NOMO-1 treated with dmso at 0.1 percent for 144 hours (cell line): ENCODE data around the gene ANK3.

Experiments
- DNase-seq: peaks from one replicate; lab custom pipeline; 2025; ENCODE audit not compliant: unreplicated experiment; lab: John Stamatoyannopoulos, UW

The ANK3 gene

DNA sequence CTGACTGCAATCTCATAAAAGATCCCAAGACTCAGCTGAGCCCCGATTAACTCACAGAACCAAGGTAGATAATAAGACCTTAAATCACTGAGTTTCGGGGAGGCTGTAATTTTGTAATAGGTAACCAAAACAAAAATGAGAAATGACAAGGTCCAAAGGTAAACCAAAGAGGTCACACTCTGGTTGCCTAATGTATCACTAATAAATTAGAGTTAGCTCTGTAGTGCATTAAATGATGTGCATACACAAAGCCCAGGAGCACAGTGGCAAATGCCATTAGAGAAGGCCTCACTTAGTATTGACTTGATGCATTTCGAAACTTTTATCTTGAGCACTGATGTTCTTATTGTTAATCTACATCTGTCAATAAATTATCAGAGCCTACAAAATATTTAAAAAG, 245.6 kb downstream of the ANK3 start:
- DNase-seq: no peak

DNA sequence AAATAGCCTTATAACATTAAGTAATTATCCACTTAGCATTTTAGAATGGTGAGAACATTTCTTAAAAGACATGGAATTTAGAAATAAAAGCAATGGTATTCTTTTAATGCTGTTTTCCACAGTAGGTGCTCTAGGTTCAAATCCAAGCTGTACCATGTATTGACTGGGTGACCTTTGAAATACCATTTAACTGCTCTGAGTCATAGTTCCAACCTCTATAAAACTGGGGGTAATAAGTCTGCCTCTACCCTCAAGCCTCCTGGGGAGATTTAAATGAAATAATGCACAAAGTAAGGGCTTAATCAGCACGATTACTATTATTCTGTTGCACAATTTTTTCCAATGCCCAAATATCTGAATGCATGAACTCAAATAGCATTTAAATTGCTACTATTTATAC, 246.9 kb downstream of the ANK3 start:
- no peak for DNase-seq

DNA sequence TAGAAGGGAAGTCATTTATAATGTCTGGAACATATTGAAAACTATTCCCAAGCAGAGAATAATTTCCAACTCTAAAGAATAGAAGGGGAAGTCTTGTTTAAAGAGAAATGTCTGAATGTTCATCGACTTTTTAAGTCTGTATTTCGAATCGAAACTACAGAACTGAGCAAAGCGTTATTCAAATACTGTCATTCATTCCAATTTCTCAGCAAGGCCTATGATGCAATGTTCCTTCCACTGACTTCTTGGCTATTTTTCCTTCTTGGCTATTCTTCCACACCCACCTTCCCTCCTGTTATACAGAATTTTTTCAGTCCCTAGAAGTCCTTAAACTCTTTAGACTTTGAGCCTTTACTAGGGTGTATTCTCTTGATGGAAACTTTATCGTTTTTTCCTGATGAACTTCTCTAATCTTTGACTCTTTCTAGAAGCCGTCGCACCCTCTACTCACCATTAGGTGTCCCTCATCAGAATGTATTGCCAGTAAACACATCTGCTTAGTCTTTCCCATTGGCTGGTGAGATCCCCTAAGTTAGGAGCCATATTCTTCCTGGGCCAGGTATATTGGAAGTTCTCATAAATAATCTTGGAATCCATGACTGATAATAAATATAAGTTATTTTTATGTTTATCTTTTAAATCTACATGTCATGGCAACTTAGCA, 247.6 kb downstream of the ANK3 start:
- DNase-seq: no peak

DNA sequence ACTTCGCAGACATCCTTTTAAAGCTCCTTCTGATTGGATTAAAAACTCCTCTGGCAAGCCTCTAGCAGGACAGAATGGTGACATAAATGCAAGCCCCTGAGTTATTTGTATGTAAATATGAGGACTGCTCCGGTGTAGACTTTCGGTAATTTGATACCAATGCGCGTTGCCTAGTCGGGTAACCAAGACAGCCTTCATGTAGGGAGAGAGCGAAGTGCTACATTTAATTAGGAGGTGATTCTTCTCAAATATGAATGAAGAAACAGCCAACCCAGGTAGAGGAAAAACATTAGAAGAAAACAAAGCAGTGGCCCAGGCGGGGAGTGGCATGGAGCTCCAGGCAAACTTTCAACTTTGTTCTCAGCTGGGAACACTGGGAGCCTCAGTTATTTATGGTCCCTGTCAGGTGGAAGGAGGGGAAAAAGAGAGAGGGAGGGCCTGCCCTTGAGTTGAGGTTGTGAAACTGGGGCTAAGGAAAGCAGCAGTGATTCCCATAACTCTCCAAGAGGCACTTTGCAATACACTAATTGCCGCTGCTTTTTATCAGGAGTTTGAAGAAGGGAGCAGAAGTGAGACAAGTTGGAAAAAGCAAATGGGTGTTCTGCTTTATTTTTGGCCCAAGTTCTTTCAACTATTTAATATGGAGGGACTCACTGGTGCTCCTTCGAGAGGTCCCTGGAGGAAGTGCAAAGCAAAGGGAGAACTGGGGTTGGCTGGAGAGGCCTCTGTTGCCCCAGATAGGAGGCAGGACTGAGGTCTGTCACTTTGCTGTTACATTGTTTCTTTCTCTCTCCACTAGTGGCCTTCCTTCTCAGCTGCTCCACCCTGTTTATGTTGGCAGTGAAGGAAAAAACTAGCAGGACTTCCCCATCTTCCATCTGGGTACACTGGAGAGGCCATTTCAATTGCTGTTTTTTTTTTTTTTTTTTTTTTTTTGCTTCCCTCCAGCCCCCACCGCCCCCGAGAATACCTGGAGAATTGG, 248.7 kb downstream of the ANK3 start:
- no peak for DNase-seq

DNA sequence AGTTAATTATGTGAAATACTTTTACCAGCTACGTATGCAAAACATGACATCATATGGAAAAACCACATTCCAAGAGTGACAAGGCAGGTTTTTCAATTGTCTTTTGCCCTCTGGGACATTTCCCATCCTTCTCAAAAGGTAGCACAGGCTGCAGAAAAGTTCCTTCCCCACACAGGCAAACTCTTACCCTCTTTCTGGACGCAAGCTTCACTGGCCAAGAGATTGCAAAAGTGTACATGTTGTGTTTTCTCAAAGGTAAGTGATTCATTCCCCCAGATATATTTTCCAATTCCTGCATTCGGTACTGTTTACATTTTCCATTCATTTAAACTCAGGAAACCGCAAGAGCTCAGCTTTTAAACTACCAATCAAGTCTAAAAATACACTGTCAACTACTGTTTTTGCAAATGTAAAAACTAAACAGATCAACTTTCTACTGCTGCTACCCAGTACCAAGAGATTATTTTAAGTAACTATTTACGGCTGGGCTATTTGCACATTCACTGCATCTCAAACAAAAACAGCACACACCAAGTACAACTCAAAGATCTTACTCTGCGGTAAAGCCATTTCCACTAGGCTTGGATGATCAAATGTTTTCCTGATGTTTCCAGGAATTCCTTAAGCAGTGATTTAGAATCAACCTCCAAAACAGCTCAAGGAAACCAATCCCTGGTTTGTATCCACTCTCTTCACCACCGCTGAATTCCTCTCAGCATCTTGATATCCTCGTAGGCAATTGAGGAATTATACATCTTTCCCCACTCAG, 249.7 kb downstream of the ANK3 start:
- no peak for DNase-seq

DNA sequence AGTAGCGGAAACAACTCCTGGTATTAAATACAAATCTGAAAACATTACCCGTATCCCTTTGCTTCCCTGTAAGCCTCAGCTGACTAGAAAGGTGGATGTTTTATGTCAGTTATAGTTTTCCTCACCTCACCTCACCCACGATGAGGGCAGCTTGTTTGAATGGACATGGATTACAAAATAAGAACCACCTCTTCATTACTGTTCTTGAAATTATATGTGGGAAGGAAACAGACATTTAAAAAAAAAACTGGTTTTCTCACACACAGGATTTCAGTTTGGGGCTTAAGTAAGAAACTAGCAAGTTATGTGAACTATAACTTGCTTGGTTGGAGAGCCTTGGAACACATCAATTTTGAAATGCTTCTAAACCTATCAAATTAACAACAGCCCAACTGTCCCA, 250.4 kb downstream of the ANK3 start:
- no peak for DNase-seq

DNA sequence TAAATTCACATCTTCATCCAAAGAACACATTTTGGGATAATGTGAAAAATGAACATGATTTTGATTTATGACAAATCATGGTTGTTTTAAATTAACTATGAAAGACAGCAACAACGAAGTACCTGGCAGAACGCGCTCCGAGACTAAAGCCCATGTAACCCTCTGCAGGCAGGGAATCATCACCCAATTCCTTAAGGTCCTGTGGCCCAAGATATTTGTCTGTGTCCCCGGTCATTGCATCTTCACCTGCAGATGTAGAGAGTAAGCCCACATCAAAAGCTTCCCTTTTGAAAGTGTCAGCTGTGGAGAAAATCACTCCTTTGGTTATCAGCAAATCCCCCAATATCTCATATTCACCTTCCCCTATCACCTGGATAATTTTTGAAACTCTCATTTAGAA, 250.8 kb downstream of the ANK3 start:
- DNase-seq: no peak

DNA sequence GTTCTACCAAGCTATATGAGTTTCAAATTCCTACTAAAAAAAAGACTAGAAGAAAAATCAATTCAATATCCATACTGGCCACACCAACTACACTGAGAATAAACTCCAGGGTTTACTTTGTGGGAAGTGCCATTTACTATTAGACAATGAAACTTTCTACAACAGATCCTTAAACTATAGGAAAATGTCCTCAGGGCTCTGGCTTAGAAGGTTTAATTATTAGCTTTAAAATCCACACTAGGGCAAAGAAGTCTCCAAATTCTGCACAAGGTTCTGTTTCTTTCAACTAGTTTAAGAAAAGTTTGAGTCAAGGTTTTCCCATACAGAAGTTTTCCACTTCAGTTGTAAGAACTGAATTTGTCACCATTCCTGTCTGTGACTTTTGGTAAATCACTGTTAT, 251.6 kb downstream of the ANK3 start:
- DNase-seq: no peak

DNA sequence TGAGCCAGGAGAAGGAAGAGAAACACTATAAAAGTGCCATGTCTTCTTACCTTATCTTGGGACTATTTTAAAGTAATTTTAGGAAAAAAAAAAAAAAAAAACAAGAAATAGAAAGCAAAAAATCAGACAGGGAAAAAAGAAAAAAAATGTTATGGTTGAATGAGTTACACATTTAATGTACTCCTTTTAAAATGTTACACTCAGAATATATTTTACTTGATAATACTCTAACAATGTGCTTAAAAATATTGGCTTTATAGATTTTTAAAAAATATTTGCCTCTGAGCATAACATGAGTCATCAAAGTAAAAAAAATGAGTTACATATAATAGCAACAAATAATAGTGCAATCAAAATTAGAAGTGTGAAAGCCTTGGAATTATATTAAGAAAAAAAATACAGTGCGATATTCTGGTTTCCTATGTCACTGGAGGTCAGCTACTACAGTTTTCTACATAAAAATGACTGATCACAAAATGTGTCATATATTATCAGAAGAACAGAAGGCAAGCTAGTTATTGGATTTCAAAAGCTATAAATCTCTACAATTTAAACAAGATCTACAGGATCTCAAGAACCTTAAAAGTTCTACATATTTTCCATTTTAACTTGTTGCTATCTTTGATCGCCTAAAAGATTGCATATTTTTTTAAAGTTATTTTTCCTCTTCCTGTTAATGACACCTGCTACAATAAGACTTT, 252.2 kb downstream of the ANK3 start:
- DNase-seq: no peak

DNA sequence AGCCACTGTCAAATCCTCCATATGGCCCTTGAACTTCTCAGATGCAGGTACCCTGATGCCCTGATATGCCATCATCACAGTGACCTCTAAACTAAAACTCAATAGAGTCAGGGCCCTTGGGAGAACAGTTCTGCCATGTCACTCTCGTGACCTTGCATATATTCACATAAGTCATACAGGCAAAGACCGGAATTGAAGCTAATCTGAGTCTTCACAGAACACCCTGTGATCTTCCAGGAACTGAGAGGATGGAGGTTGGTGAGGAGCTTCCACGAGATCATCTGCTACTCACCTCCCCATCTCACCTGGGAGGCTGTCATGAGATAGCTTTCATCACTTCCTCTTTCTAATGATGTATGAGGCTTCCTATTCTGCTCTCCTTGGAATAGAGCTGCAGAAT, 254.7 kb downstream of the ANK3 start:
- no peak for DNase-seq

DNA sequence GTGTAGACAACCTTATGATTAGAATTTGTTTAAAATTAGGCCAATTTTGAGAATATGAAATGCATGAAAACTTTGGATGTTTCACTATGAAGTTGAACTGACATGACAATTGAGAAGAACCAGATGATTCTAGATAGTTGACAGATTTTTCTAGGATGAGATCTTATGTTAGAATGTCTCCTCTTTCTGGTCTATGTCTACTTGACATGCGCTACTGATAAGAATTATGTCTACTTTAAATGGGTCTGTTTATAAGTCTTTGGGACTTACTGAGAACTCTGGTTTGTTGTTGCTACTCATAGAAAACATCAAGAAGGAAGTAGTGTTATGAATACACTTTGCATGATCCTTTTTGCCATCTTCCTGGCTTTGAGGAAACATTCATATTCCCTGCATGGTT, 255.1 kb downstream of the ANK3 start:
- no peak for DNase-seq

DNA sequence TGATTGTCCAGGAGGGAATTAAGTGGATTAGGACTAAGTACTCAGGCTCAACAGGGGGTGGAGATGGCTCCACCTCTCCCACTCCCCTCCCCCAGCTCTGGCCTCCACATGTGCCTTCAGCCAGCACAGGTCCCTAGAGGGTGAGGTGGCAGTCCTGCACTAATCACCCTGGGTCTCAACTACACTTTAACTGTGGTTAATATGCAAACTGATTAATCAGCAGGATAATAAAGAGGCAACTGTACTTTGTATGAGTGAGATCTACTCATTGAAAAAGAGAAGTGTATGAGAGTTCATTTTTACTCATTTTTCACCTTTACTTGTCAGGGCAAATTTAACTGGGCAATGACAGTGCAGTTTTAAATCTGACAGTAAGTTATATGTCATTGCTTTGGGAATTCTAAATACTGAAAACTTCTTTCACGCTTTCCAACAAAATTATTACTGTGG, 259.5 kb downstream of the ANK3 start:
- DNase-seq: no peak

DNA sequence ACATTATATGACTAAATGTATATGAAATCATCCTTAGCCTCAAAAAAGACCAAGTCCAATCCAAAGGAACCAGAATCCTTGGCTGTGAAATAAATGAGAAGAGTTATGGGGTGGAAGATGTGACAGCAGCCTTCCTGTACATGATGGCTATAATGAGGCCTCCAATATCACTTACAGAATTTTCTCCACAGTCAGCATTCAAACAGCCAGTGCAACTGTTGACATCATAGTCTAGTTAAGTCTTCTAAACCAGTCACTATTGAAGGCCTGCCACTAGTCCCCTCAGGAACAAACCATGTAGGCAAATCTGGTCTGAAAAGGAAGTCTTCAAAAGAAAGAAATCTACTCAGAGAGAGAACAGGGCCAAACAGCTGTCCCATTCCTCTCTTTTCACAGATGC, 263.8 kb downstream of the ANK3 start:
- DNase-seq: no peak

DNA sequence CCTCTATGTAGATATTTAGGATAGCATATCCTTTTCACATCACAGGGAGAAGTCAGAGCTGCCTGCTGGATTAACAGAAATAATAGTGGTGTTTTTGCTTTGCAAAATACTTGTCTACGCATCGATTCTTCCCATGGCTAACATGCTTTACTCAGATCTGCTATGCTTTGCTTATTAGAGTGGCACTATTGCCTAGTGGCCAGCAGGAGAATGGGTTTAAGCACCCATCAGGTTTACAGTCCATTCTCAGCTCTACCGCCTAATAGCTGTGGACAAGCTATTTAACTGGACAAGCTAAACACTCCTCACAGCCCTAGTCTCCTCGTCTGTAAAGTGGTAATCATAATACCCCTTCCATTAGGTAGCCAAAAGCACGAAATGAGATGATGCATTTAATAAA, 265.1 kb downstream of the ANK3 start:
- DNase-seq: no peak

DNA sequence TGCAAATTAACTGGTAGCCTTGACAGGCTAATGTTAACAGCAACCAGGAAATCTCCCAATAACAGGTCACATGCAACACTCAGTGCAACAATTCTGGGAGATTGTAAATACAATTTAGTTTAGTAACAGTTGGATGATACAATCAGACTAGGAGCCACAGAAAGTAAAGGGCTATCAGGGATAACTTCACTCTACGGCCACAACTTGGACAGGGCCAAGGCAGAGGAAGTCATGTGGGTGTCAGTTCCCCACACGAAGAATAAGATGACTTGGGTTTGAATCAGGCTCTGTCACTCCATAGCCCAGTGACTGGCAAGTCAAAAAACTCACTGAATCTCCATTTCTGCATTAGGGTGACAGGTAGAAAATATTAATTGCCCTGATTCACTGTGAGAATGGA, 266.0 kb downstream of the ANK3 start:
- DNase-seq: no peak

DNA sequence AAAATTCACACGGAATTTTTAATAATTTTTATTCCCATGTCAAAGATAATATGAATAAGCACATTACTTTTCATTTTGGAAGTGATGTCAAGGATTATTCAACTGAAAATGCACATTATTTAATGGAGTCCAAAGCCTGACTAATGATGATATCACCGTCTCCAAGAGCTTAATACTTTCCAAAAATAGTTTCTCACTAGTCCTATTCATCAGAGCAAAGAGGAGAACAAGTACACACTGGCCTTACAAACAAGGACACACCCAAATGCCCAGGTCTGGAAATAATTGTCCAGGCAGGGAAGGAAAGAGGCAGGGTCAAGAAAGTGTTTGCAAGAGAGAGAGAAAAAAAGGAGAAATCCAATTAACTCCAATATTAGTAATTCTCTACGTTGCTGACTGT, 266.5 kb downstream of the ANK3 start:
- no peak for DNase-seq

DNA sequence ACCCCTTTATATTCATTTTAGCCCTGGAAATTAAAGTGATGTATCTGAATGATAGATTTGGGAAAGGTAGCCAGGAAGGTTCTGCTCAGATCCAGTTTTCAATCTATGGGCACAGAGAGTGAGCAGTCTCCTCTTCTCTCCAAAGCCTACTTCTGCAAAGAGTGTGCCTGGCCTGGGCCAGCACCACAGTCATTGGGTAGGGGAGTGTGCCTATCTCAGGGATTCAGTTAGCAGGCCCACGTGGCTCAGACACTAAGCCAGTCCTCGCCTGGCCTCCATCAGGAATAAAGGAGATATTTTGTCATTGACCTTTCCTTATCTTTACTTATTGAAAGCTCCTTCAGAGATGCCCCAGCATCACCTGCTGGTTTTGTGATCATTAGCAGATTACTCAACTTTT, 267.5 kb downstream of the ANK3 start:
- DNase-seq: no peak

DNA sequence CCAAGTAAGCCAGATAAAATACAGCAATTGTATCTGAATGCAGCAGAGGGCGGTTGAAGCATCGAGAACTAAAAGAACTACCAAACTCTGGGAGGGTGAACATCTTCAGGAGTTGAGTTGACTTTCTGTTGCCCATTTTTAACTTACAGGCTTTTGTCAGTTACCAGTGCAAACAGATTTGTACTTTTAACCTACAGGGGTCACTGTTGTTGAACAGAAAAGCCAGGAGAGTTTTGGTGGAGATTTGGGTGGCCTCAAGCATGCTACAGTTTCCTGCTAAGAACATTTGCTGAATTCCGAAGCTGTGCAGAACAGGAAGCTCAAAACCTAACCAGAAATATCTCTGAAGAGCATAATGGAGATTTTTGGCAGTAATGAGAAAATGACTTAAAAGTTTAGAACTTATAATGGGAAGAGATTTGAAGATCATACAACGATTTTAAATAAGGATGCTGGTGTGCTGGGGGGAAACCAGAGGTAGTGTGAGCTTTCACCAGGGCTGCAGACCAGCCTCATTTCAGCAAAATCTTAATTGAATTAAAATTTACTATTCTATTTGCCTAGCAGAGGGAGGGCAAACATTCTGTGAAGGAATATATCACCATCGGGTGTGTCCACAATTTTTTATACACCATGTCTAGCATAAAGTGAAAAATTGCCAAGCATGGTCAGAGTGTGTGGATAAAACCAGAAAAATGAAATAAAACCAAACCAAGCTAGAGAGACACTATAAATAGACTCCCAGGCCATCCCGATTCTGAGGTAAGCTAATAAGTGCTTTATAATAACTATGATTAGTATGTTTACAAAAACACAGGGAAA, 274.7 kb downstream of the ANK3 start:
- peak; percentile 19 for DNase-seq

DNA sequence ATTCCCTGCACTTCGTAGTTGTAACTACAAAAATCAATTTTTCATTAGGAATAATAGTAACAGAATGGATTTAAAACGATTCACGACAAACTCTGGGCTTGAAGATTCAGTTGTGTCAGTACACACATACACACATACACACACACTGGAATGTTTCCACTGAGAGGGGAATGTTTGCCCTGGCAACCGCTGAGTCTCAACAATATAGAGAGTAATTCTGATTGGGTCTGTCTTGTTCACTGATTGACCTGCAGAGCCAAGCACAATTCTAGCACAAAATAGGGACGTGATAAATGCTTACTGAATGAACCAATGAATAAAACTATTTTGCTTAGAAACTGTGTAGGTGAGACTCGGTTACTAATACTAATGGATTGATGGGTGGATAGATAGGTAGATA, 278.9 kb downstream of the ANK3 start:
- no peak for DNase-seq

DNA sequence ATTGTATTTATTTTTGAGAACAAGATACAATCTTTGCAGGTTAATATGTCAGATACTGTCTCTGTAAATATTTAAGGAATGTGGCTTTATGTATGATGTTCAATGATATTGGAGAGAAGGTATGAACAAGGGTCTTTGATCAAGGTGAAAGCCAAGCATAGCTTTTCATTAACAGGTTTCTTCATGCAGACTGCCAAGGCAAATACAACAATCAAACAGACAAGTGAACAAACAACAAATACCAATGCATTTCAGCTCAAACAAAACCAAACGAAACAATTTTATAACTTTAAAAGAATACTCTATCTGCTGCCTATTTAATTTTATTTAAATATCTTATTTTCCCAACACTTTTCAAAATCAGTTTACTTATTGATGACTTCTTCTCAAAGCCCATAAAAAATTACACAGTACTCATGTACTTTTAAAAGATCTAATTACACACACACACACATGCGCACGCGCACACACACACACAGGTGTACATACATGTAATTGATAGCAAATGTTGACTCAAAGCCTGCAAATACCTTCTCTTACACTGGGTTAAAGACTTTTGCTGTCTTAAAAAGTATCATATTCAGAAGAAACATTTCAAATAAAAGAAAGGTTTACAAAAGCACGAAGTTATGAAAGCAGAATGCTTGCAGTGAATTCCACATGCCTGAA, 282.2 kb downstream of the ANK3 start:
- DNase-seq: no peak
